Suppressor macrophage treated with lipopolysaccharide for 1 hour (primary cell): Measurements from ENCODE around the gene MRPL9.
A peak's percentile ranks its signal among the peaks of the same experiment; 100 is the strongest.

Experiments
- DNase-seq, 3 donors: peaks; one replicate each; pipeline ENCODE4 v3.0.0-alpha.2; 2020 to 2022

The MRPL9 gene

DNA sequence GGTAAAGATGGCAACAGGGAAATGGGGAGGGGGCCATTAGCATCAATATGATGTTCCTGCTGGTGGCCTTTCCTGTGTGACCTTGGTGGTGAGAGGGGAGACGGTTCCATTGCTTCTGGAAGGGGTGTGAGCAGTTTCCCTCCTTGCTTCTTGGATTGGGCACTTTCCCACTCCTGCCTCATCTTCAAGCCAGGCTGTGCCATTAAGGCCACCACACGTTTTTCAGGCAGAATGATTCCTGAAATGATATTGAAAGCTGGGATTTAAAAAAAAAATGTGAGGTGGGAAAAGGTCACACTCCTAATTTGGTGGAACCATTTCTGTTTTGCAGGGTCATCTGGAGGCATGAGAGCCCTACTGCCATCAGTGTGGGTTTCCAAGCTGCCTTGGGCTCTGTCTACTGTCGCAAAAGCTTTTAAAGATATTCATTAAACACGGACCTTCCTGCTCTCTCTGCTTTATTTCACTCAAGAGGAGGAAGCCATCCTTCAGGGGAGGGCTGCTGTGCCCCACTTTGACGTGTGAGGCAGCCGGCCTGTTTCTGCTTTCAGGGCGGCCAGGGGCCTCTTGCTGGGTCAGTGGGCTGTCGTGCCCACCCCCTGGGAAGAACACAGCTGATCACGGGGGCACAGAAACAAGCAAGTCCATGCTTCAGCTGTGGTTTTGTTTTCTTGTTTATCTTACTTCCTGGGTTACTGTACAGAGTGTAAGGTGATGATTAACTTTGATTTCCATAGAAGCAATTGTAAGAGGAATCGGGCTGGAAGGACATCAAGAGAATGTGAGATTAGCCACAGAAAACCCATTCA, 33.9 kb downstream of the MRPL9 start:
- DNase-seq = no peak

DNA sequence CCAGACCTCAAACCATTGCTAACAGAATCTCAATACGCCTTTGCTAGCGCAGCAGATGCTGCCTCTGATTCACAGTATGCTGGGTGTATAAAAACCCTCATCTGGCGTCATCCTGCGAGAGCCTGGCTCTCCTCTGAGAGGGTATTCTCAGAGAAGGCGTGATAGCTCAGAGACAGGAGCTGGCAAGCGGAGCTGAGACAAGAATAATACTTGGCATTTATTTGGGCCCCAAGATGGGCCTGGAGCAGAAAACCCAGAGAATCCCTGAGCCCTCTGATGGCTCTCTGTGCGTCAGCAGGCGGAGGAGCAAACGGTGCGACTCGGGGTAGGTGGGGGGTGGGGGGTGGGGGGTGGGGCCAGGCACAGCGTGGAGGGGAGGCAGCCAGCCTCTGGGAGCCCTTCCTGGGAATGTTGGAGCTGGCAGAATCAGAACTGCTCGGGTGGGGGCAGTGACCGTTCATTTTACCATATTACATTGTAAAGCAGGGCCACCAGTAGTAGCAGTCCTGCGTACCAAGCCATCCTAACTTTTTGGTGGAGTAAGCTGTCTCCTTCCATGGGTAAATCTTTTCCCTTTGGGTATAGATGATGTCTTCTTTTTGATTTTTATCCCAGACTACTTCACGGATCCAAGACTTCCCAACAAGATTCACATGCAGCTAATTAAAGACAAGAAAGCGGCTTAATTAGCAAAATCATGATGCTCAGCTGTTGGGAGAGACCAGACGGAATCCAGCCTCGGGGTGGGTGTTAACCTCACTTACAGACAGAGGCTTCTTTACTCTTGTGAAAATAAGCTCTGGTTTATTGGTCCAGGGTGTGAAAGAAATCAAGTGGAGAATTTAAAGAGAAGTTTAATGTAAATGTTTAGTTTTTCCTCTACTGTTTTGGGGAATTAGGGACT, 34.9 kb downstream of the MRPL9 start:
- DNase-seq = no peak

DNA sequence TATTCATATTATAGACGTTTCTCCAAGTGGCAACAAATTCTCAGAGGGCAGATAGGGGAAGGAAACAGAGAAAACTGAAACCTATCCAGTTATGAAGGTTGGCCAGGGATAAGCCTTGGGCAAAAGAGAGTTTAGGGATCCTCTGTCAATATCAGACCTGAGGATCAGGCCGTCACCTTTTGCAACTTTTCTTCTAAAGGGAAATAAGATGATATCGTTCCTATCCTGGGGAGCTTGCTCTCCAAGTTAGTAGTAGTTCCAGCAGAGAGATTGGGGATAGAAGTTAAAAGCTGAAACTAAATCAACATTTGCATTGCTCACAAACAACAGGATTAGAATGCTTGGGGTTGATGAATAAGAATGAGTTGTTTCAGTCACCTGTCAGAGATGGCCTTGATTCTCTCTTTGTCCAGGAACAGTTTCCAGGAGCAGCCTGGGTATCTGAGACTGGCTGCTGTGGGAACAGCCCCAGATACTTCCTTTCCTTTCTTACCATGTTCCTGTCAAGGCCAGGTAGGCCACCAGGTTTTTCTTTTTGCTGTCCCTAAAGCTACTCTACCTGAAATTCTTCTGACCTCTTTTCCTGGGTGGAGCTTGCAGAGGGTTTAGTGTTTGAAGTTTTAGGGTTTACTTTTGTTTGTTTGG, 39.4 kb downstream of the MRPL9 start:
- DNase-seq = no peak

DNA sequence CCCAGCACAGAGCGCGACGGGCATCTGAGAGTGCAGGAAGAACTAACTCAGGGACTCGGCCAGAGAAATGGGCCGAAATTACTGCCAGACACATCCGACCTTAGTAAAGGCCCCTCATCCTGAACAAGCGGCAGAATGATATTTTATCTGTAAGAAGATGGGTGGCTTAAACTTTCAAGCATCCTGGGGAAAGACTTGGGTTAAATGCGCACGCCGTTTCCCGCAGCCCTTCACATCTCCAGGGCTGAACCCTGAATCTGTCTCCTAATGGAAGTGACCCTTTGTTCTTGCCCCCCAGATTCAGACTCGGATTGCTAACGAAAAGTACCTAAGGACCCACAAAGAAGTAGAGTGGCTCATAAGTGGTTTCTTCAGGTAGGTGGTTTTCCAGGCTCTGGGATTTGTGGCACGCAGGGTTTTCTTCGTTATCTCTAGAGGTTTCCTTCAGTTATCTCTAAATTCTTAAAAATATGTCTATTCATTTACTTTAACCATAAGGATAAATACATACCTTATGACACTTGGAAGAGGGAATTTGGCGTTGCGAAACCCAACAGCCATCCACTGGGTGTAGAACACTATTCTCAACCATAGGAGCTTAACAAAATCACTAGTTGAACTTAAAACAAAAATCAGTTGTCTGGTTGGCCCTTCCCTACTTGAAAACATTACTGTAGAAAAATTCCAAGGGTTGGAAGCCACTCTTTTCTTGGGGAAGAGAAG, 41.3 kb downstream of the MRPL9 start:
- no peak for DNase-seq

DNA sequence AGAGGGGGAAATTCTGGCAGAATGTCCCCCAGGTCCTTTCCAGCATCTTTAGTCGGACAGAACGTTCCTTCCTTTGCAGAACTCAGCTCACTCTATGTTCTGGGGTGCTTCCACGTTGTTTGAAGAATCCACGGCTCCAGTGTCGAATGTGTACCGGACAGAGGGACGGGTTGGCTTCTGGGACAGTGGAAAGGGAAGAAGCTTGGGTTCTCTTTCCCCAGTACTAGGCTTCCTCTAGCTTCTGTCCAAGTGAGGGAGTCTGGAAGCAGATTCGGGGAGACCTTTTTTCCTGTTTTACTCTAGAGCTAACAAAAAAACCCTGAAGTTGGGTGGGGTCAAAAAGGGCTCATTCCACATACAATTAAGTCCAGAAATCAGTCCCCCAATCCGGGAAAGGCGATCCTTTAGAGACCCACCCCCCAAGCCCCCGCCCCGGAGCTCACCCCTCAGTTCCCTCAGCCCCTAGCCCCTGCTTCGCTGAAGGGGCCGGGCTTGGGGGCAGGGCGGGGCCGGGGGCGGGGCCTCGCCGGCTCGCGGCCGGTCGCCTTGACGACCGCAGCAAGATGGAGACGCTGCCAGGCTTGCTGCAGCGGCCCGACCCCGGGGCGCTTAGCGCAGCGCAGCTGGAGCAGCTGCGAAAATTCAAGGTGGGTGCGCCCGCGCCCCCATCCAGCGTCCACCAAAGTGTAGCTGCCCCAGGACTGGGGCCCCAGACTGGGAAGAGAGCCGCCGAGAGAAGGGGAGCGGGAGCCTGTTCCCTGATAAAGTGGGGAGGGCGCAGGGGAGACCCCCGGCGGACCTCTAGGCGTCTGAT, 42.1 kb downstream of the MRPL9 start, which contains the start of gene RIIAD1:
RIIAD1 (plus strand) TSS at position 549 of the 814 bp plus-strand sequence; CDS start at position 564, 15 bp downstream.
- DNase-seq = peak; percentile 19 to 62 (median 44)

DNA sequence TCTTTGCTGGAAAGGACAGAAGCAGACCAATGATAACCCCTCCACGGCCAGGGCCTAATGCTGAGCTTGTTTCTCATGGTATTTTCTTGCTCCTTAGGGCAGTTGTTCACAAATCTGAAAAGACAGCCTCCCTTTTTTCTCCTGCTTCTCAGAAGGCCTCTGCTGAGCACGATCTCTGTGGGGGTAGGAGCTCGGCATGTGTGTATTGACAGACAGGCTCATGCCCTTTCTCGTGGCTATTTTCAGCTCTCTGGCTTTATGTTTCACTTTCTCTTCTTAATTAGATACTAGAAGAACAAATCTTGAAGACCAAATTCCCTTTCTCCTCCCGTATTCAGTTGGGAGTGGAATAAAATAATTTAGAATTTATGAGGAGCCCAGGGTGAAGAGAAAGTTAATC, 42.7 kb downstream of the MRPL9 start:
- peak; percentile 36 to 44 (median 40) for DNase-seq

DNA sequence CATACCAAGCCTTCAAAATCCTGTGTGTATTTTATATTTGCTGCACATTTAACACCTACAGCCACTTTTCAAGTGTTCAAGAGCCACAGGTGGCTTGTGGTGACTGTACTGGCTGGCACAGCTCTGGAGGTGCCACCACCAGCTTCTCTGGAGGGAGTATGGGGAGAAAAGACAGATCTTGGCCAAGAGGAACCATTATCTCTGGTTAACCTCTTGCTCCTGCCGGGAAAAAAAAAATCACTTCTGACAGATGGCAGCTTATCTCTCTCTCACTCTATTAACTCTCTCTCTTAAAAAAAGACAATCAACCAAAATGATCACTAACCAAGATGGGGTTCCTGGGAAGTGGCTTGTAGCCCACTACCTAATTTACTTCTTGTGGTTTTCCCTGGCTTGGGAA, 43.2 kb downstream of the MRPL9 start:
- no peak for DNase-seq

DNA sequence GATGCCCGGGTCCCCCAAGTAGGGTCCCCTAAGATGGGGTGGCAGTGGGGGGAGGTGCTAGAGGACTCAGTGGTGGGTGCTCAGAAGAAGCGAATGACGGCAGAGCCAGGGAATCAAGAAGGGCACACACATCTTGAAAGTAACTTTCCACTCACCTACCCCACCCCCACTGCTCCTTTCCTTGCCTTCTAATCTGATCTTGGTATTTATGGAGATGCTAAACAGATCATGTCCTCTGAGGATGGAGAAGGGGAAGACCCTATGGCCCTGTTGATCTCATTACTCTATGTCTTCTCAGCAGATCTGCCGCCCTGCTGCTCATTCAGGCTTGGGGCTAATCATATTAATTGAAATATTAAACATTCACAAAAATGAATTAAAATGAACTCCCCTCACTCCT, 44.6 kb downstream of the MRPL9 start:
- DNase-seq = no peak

DNA sequence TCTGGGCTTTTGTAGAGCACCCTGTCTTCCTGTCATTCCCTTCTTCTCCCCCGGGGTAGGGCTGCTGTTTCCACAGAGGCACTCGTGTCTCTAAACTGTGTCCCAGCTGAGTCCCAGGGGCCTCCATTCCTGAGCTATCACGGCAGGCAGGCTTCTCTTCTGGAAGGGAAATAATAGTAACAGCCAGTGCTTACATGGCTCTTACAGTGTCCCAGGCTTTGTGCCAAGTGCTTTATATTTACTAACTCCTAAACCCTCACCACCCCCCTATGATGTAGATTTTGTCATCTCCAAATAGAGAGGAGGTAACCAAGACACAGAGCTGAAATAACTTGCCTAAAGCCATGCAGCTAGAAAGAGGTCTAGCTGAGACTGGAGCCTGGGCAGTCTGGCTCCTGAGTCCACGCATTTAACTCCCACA, 45.3 kb downstream of the MRPL9 start:
- DNase-seq = no peak

DNA sequence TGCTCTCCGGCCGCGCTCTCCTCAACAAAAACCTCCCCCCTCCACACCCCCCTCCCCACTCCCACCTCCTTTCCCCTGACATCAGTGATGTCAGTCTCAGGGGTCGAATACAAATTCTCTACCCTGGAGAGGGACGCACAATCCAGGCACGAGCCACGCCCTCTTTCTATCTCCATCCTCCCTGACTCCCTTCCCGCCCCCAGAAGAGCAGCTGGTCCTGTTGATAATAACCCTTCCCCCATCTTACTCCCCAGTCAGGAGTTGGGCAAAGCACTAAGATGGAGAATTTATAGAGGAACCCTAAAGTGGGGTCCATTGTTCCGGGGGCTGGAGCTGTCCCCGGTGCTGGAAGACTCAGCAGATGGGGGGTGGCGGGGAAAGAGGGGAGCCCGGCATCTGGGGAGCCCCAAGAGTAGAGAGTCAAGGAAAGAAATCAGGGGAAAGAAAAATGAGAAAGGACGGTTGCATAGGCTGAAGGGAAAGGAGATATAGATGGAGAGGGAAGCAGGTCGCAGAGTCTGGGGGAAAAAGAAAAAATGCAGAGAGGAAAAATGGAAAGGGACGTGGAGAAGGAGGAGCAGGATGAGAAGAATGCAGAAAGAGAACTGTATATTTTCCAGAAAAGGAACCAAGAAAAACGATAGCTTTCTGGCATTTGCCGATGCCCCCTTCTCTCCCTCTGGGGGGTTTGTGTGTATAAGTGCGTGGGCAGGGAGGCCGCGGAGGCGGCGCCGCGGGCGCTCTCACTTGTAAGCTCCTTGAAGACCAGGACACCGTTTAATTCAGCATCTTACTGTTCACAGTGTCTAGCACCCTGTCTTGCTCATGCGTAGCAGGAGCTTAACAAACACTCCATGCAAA, 46.3 kb downstream of the MRPL9 start, which contains the start of gene CELF3:
CELF3 (minus strand) TSS at position 33 of the 861 bp plus-strand sequence. CDS start 783 bp downstream, outside the sequence.
- peak in 2 of 3 donors; percentile 20 to 22 for DNase-seq

DNA sequence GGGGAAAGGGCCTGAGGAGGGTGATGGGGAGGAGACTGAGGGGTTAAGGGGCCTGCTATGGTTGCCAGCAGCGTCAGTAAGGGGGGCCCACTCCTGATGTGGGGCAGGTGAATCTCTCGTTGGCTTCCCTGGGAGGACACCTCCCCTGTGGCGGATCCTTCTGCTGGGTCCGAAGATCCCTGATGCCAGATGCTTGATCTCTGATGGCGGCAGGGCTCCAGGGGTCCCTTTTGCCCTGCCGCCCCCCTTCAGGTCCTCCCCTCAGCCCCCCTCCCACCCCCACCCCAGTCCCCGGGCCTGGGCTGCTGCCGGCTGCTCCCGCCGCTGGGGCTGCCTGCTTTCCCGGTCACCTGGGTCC, 46.9 kb downstream of the MRPL9 start:
- no peak for DNase-seq

DNA sequence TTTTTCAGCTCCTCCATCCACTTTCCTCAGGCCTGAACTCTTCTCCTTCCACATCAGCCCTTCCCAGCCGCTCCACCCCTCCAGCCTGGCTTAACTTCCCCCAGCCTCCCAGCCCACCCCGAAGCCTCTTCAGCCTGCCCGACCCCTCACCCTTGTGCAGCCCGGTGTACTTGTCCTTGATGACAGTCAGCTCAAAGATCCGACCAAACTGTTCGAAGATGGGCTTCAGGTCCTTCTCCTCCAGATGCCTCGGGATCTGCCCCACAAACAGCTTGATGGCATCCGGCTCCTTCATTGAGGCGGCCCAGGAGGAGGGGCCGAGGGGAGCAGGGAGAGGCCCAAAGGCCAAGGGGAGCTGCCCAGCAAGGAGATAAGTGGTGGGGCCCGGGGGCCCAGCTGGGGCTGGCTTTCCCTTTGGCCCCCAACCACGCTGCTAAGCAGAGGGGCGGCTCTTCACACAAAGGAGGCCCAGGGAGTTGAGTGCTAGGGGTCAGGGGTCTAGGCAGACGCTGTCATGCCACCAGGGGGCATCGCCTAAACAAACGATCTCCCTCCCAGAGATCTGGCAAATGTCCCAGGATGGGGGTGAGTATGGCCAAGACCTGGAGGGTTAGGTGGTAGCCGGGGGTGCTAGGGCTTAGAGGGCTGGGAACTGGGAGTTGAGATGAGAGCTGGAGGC, 47.4 kb downstream of the MRPL9 start:
- no peak for DNase-seq

DNA sequence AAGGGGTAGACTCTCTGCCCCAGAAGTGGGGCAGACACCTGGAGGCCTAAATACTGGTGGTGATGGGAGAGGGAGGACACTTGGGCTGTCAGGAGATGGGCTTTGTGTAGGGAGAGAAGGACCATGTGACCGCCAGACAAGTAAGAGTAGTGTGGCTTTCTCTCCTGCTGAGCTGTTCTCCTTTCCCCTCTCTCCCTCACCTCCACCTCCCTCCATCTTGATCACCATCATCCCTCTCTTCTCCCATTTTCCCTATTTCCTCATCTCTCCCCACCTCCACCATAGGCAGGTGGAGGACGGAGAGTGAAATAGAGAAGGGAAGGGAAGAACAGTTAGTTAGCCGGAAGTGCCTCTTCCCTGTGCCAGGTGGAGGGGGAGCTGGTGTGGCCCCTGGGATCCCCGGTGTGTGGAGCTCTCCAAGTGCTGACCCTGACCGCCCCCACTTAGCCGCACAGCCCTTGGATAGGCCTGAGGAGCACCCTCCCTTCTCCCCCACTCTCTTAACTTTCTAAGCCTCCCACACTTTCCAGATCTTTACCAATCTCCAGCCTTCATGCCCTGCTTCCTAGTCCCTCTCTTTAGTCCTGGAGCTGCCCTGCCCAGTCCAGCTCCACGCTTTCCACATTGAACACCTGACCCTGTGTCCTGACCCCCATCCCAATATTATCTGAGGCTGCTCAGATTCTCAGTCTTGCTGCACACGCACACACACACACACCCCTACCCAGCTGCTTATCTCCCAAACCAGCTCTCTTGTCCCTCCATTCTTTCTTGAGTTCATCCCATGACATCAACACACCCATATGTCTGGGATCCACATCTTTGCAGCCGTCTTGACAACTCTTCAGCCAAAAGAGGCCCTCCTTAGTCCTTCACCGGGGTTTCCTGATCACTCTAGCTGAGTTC, 48.2 kb downstream of the MRPL9 start:
- no peak for DNase-seq

DNA sequence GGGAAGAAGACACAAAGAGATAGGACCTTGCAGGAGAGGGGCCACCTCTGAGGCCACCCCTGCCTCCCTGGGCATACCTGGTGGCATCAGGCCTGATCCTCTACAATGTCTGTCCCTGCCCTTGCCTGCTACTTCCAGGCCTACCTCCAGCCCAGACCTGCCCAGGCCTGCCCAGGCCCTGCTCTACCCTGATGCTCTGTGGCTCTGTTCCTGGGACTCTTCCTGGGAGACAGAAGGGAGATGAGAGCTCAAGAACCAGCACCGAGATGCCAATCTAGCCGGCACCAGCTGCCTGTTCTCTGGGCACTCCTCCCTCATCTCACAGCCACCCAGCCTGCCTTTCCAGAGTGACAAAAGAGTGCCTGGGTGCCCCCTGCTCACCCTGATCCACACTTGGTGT, 49.4 kb downstream of the MRPL9 start:
- DNase-seq = no peak

DNA sequence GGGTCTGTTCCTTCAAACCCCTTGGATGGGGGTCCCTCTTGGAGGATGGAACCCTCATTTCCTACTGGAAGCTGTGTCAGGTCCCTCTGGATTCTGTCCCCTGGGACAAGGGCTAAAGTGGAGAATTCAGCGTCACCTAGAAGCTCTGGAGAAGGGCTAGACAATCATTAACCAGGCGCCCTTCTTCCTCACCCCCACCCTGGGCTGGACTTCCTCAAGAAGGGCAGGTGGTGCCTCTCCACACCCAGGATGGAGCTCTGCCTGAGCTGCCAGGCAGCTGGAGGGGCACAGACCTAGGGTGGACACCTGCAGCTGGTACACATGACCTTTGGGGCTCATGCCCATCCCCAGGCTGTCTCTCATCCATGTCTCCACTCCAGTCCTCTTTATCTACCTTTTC, 50.3 kb downstream of the MRPL9 start:
- no peak for DNase-seq

DNA sequence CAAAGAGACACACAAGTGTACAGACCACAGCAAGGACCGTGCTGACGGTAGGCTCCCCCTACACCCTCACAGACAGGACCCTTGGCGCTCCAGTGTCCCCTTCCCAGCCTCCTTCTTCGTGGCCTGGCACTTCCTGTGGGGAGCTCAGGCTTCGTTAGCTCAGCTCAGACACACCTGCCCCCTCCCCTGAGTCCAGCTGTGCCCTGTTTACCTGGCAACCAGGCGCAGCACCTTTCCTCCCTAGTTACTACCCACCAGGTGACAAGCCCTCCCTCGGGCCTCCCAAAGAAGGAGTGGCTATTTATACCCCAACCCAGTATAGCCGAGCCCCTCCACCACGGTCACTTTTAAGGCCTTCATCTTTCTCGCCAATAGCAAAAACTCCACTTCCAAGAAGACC, 51.3 kb downstream of the MRPL9 start:
- DNase-seq = no peak

DNA sequence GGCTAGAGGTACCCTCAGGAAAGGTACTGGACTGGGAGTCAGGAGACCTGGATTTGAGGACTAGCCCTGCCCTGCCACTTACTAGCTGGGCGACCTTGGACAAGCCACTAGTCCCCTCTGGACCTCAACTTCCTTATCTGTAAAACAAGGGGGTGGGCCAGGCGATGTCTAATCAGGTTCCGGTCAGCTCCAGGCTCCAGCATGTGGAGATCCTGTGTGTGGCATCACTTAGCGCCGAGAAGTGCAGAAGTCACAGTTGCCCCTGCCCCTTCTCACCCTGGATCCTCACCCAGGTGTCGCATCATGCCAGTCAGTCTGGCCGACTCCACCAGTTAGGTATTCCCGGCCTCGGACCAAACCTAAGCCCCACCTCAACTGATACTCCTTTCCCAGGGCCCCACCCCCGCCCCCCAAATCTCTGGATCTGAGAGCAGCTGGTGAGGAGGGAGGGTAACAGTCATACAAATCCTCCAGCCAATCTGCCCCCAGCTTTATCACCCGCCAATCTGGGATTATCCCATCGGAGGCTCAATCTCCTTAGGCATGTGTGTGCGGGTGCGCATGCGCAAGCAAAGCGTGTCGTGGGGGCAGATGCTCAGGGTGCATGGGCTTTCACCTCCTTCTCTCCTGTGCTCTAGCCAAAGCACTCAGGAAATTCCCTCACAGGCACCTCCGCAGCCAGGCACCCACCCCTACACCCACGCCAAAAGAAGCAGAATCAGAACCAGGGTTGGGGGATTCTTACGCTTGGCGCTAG, 52.1 kb downstream of the MRPL9 start:
- DNase-seq = no peak

DNA sequence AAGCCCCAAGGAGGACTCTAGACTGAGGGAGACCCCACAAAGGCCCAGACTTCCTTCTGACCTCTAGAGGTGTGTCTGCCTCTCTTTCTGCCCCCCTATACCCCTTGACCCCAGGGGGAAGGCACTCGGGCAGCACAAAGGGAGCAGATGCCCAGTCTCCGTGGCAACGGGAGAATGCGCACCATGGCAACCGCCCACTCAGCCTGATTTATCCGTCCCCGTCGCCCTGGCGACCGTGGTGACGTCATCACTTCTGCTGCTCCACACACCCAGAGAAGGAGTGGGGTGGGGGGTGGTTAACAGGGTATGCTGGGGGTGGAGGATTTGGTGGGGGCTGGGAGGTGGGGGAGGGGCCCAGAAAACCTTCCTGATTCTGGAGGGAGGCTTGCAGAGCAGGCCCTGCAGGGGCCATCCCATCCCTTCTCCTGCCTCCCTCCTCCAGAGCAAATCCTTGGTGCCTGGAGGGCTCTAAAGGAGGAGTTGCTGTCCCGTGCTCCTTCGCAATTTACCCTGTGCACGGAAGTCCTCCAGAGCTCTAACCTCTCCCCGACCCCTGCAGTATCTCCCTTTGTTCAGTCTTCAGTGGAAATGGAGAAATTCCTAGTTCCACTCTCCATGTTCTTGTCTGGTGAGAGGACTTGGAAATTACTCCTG, 53.0 kb downstream of the MRPL9 start:
- DNase-seq = peak; percentile 57 to 70 (median 62)
